WERI-Rb-1 (cell line): Measurements from ENCODE around the gene PTCD2.

Source experiments
- DNase-seq: peaks from one replicate; pipeline ENCODE4 v3.0.0-alpha.2; 2020
- H3K27ac ChIP-seq: fragments of 250-450 bp; sonication (Bioruptor Pico); 2 replicates; pipeline ENCODE4 v1.5.1; 2020; ENCODE audit warnings: mild to moderate bottlenecking, moderate library complexity
- H3K27me3 ChIP-seq: fragments of 250-450 bp; sonication (Bioruptor Pico); 2 replicates; pipeline ENCODE4 v1.5.1; 2021; ENCODE audit warnings: mild to moderate bottlenecking, low read depth, moderate library complexity; ENCODE audit not compliant: insufficient read depth, severe bottlenecking
- H3K36me3 ChIP-seq: fragments of 250-450 bp; sonication (Bioruptor Pico); 2 replicates; pipeline ENCODE4 v1.5.1; 2020; ENCODE audit warnings: mild to moderate bottlenecking, moderate library complexity
- H3K4me3 ChIP-seq: 2 replicates; pipeline ENCODE4 v1.5.1; 2011; ENCODE audit warnings: low read depth, mild to moderate bottlenecking, control low read depth, low read length
- H3K9me3 ChIP-seq: fragments of 250-450 bp; sonication (Bioruptor Pico); 2 replicates; pipeline ENCODE4 v1.5.1; 2021; ENCODE audit warnings: mild to moderate bottlenecking, moderate library complexity; ENCODE audit not compliant: severe bottlenecking
- CTCF ChIP-seq: IDR thresholded peaks from 2 replicates; pipeline ENCODE4 v1.5.1; 2011; ENCODE audit warnings: low read depth, mild to moderate bottlenecking, control low read depth, inconsistent platforms, low read length

The PTCD2 gene

GRCh38 chr5:72330712-72331111 lies 10.5 kb downstream of the PTCD2 start:
- DNase-seq: no peak
- H3K4me3 ChIP-seq: no peak overlapping the region
- no peaks in the 10 kb centered on the region for H3K27me3 ChIP-seq
- H3K9me3 ChIP-seq: no peaks in the 10 kb centered on the region
- H3K27ac ChIP-seq: no peak overlapping the region
- no peak for TF ChIP-seq CTCF
- peaks cover 3% of the 10 kb centered on the region for H3K36me3 ChIP-seq

GRCh38 chr5:72337159-72337558 lies 17.0 kb downstream of the PTCD2 start:
- no peak for DNase-seq
- no peaks in the 10 kb centered on the region for H3K27me3 ChIP-seq
- no peaks in the 10 kb centered on the region; the same call in 1 of the 2 replicates for H3K36me3 ChIP-seq
- no peak overlapping the region for H3K27ac ChIP-seq
- H3K9me3 ChIP-seq: no peaks in the 10 kb centered on the region
- no peak for TF ChIP-seq CTCF
- no peak overlapping the region for H3K4me3 ChIP-seq

GRCh38 chr5:72338689-72339209 lies 18.6 kb downstream of the PTCD2 start:
- Histone ChIP-seq H3K27me3 (no peaks in the 10 kb centered on the region), H3K36me3 (no peaks in the 10 kb centered on the region; the same call in none of the 2 replicates), H3K27ac (no peak overlapping the region; the same call in 1 of the 2 replicates), H3K9me3 (no peaks in the 10 kb centered on the region), H3K4me3 (no peak overlapping the region; the same call in 1 of the 2 replicates)
- no peak for TF ChIP-seq CTCF
- no peak for DNase-seq

- no peak for TF ChIP-seq CTCF
- no peaks in the 10 kb centered on the region for H3K27me3 ChIP-seq
- no peak overlapping the region for H3K4me3 ChIP-seq
- peaks cover 5% of the 10 kb centered on the region for H3K36me3 ChIP-seq
- DNase-seq: no peak
- no peaks in the 10 kb centered on the region for H3K9me3 ChIP-seq
- H3K27ac ChIP-seq: no peak overlapping the region
Measured at GRCh38 chr5:72346398-72346797, 26.2 kb downstream of the PTCD2 start.

- H3K9me3 ChIP-seq: no peaks in the 10 kb centered on the region
- H3K4me3 ChIP-seq: no peak overlapping the region
- H3K27ac ChIP-seq: no peak overlapping the region
- H3K27me3 ChIP-seq: no peaks in the 10 kb centered on the region
- peaks cover 5% of the 10 kb centered on the region for H3K36me3 ChIP-seq
- TF ChIP-seq CTCF: no peak
- no peak for DNase-seq
Measured at GRCh38 chr5:72347801-72348308, 27.7 kb downstream of the PTCD2 start.

GRCh38 chr5:72351376-72351775 lies 31.2 kb downstream of the PTCD2 start:
- Histone ChIP-seq H3K27ac (no peak overlapping the region), H3K9me3 (no peaks in the 10 kb centered on the region), H3K4me3 (no peak overlapping the region), H3K36me3 (no peaks in the 10 kb centered on the region), H3K27me3 (no peaks in the 10 kb centered on the region)
- TF ChIP-seq CTCF: no peak
- DNase-seq: no peak
